H1 (cell line): Measurements from ENCODE around the gene WDR53. TPM values are rescaled to one million over a fixed set of nuclear protein-coding genes. Genes with fewer than 3 reads are reported as not detected.

Source experiments
- CHD7 ChIP-seq: fragments of 300-600 bp; sonication (generic); IDR thresholded peaks from 2 replicates; pipeline ENCODE4 v1.7.1; 2012; ENCODE audit warnings: low read length, moderate library complexity, mild to moderate bottlenecking, inconsistent platforms; ENCODE audit not compliant: insufficient replicate concordance
- EGR1 ChIP-seq: IDR thresholded peaks from 2 replicates; pipeline ENCODE4 v1.6.1; 2011; ENCODE audit warnings: low read depth, low read length, borderline replicate concordance
- RFX5 ChIP-seq: IDR thresholded peaks from 2 replicates; pipeline ENCODE4 v1.6.1; 2011; ENCODE audit warnings: low read depth, low read length, improper control_type of control experiment, borderline replicate concordance
- TBP ChIP-seq: IDR thresholded peaks from 2 replicates; pipeline ENCODE4 v1.6.1; 2011; ENCODE audit warnings: low read depth, low read length, improper control_type of control experiment
- TEAD4 ChIP-seq: IDR thresholded peaks from 2 replicates; pipeline ENCODE4 v1.6.1; 2012; ENCODE audit warnings: low read depth, low read length, inconsistent platforms, mixed read lengths
- polyA plus RNA-seq, 7 experiments: library from polyadenylated mRNA; depleted of rRNA in 3 of 7; stranded (reverse) in 5 of 7; unstranded in 2 of 7; fragments of >200 nt in 5 of 7; fragments of 200-250 nt in 2 of 7; gene quantifications; 1 replicate in 5 of 7; 2 replicates in 1 of 7; 4 replicates in 1 of 7; pipeline versions ENCODE4 v1.2.1 to v1.2.3, GENCODE V29; 2011 to 2013; ENCODE audit warnings: missing spikeins in 2 of 7, mixed read lengths in 2 of 7
- total RNA-seq: library from RNA; stranded (reverse); fragmentation: NEBNext Ultra II Directional; extraction: Animal tissue kit (Norgen Biotek cat#: 25700); gene quantifications from 2 replicates; pipeline ENCODE4 v1.2.1, GENCODE V29; 2021

WDR53 gene
- total and polyA plus RNA-seq, 2 of the 8 experiments (the other 6 are each of a cell fraction or from before 2014, with no cell fraction given) = 7.4 to 18.8 TPM

DNA sequence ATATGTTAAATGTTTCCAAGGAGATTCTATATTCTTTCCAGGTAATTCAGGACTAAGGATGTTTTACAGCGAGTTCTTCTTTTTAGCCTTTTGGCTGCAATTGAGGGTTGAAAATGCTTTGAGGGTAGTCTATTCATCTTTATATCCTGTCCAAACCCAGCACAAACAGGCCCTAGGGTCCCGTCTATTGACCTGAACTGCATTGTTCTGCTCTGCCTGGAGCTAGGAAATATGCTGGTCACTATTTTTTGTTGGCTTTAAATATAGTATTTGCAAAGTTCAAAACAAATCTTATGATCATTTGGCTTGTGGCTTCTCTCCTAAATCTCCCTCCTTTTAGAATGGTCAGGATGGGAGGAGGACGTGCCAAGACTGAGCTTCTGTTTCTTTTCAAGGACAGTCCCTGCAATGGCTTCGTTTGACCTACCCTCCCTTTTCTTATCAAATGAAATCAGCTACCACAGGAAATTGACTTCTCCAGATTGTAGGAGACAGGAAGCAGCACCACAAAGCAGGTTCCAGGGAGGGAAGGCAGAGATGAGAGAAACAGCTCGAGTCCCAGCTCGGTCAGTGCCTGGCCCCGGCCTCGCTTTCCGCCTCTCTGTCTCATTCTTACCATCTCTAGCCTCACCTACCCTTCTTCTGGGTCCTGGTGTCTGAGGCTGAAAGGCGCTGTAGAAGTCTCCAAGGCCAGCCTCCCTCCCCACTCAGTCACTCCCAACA lies 43.6 kb upstream of the WDR53 start (continued):
- no peak for TF ChIP-seq CHD7
- no peak for TF ChIP-seq TEAD4
- TF ChIP-seq TBP = no peak
- no peak for TF ChIP-seq RFX5
- TF ChIP-seq EGR1 = no peak
